MM.1S (cell line): ENCODE data around the gene SNX6.

Source experiments
- DNase-seq: peaks from one replicate; pipeline ENCODE4 v3.0.0-alpha.2; 2015
- H2AFZ ChIP-seq: fragments of 300-600 bp; sonication (generic); 2 replicates; pipeline ENCODE4 v1.6.0; 2016; ENCODE audit warnings: antibody characterized with exemption, low read length
- H3F3A ChIP-seq: fragments of 300-600 bp; sonication (generic); 2 replicates; pipeline ENCODE4 v1.6.1; 2016; ENCODE audit warnings: mild to moderate bottlenecking, antibody characterized with exemption, low read length, moderate library complexity, mixed read lengths; ENCODE audit not compliant: insufficient read depth
- H3K27ac ChIP-seq: fragments of 300-600 bp; sonication (generic); 2 replicates; pipeline ENCODE4 v1.5.1; 2016; ENCODE audit warnings: mild to moderate bottlenecking, low read length
- H3K27me3 ChIP-seq: fragments of 300-600 bp; sonication (generic); replicated peaks from 2 replicates; pipeline ENCODE4 v1.6.0; 2016; ENCODE audit warnings: low read length; ENCODE audit not compliant: insufficient read depth
- H3K36me3 ChIP-seq: fragments of 300-600 bp; sonication (generic); replicated peaks from 2 replicates; pipeline ENCODE4 v1.6.1; 2016; ENCODE audit warnings: mild to moderate bottlenecking, low read length, mixed read lengths; ENCODE audit not compliant: insufficient read depth
- H3K4me1 ChIP-seq: fragments of 300-600 bp; sonication (generic); 2 replicates; pipeline ENCODE4 v1.6.1; 2016; ENCODE audit warnings: low read length, mixed read lengths
- H3K4me2 ChIP-seq: fragments of 300-600 bp; sonication (generic); 2 replicates; pipeline ENCODE4 v1.6.0; 2016; ENCODE audit warnings: low read depth, low read length
- H3K4me3 ChIP-seq: fragments of 300-600 bp; sonication (generic); 2 replicates; pipeline ENCODE4 v1.5.1; 2016; ENCODE audit warnings: low read length, mixed read lengths
- H3K79me2 ChIP-seq: fragments of 300-600 bp; sonication (generic); 2 replicates; pipeline ENCODE4 v1.6.1; 2016; ENCODE audit warnings: mixed run types, low read length, mixed read lengths
- H3K9ac ChIP-seq: fragments of 300-600 bp; sonication (generic); 2 replicates; pipeline ENCODE4 v1.6.1; 2016; ENCODE audit warnings: low read length, mixed read lengths
- H3K9me2 ChIP-seq: fragments of 300-600 bp; sonication (generic); replicated peaks from 2 replicates; pipeline ENCODE4 v1.6.1; 2016; ENCODE audit warnings: mild to moderate bottlenecking, low read length, mixed read lengths; ENCODE audit not compliant: insufficient read depth
- H3K9me3 ChIP-seq: fragments of 300-600 bp; sonication (generic); replicated peaks from 2 replicates; pipeline ENCODE4 v1.6.1; 2016; ENCODE audit warnings: mild to moderate bottlenecking, low read length, mixed read lengths; ENCODE audit not compliant: insufficient read depth
- H4K20me1 ChIP-seq: fragments of 300-600 bp; sonication (generic); 2 replicates; pipeline ENCODE4 v1.6.1; 2016; ENCODE audit warnings: mild to moderate bottlenecking, low read length, moderate library complexity, mixed read lengths; ENCODE audit not compliant: insufficient read depth
- CTCF ChIP-seq: fragments of 300-600 bp; sonication (generic); IDR thresholded peaks from 2 replicates; pipeline ENCODE4 v1.5.1; 2016; ENCODE audit warnings: antibody characterized with exemption, low read length, mixed read lengths
- EZH2 ChIP-seq: fragments of 300-600 bp; sonication (generic); optimal IDR thresholded peaks from 2 replicates; pipeline ENCODE3; 2017; ENCODE audit warnings: low read depth, mild to moderate bottlenecking, antibody characterized with exemption, low read length, mixed read lengths
- EZH2phosphoT487 ChIP-seq: fragments of 300-600 bp; sonication (generic); IDR thresholded peaks from 2 replicates; pipeline ENCODE4 v1.6.1; 2018; ENCODE audit warnings: antibody characterized with exemption, low read length

SNX6 gene

DNA sequence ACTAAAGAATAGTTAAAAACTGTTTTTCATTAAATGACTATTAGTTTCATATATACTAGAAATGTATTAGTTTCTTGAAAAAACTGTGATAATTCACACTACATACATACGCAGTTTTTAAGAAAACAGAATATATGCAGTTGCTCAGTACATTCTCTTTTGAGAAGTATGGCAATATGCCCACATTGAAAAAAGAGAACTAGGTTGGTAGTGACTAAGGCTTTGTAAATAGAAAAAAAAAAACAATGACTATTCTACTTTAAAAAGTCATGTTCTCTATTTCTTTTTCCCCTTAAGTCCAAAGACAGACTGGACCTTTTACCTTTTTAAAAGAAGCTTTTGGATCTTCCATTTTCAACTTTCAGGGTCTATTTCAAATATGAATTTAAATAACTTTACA lies 25.0 kb downstream of the SNX6 start:
- H3K9me2 ChIP-seq: no peaks in the 10 kb centered on the region
- no peaks in the 10 kb centered on the region for H4K20me1 ChIP-seq
- no peak overlapping the region for H2AFZ ChIP-seq
- H3K9me3 ChIP-seq: no peaks in the 10 kb centered on the region
- no peak overlapping the region for H3K27ac ChIP-seq
- H3K79me2 ChIP-seq: no peaks in the 10 kb centered on the region
- TF ChIP-seq EZH2 (no peak), EZH2phosphoT487 (no peak), CTCF (no peak)
- H3K4me3 ChIP-seq: no peak overlapping the region
- no peaks in the 10 kb centered on the region for H3K4me1 ChIP-seq
- no peak overlapping the region for H3K4me2 ChIP-seq
- H3K9ac ChIP-seq: no peak overlapping the region
- no peaks in the 10 kb centered on the region for H3F3A ChIP-seq
- no peaks in the 10 kb centered on the region for H3K27me3 ChIP-seq
- no peaks in the 10 kb centered on the region; the same call in 1 of the 2 replicates for H3K36me3 ChIP-seq
- no peak for DNase-seq

DNA sequence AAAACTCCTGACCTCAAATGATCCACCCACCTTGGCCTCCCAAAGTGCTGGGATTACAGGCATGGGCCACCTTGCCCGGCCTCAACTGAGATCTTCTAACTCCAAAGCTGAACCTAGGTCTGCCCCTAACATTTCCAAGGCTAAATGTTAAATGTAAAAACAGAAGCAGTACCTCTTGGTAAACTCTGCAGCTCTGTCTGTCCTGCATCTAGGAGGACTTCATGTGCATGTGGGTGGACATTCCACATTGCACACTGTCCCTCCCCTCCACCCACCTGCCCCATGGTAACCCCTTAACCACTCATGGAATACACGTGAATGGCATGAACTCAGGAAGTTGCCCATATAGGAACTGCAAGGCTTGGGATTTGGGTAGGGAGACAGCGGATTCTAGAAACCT lies 33.1 kb downstream of the SNX6 start:
- Histone ChIP-seq H3K4me3 (no peak overlapping the region), H2AFZ (no peak overlapping the region), H3K9ac (no peak overlapping the region), H3K9me2 (no peaks in the 10 kb centered on the region), H3K27ac (no peak overlapping the region), H3K27me3 (no peaks in the 10 kb centered on the region), H3F3A (no peaks in the 10 kb centered on the region), H3K9me3 (no peaks in the 10 kb centered on the region), H3K4me1 (no peaks in the 10 kb centered on the region), H3K79me2 (no peaks in the 10 kb centered on the region), H4K20me1 (no peaks in the 10 kb centered on the region), H3K36me3 (no peaks in the 10 kb centered on the region; the same call in 1 of the 2 replicates), H3K4me2 (no peak overlapping the region)
- DNase-seq: no peak
- no peak for TF ChIP-seq CTCF
- no peak for TF ChIP-seq EZH2
- no peak for TF ChIP-seq EZH2phosphoT487

DNA sequence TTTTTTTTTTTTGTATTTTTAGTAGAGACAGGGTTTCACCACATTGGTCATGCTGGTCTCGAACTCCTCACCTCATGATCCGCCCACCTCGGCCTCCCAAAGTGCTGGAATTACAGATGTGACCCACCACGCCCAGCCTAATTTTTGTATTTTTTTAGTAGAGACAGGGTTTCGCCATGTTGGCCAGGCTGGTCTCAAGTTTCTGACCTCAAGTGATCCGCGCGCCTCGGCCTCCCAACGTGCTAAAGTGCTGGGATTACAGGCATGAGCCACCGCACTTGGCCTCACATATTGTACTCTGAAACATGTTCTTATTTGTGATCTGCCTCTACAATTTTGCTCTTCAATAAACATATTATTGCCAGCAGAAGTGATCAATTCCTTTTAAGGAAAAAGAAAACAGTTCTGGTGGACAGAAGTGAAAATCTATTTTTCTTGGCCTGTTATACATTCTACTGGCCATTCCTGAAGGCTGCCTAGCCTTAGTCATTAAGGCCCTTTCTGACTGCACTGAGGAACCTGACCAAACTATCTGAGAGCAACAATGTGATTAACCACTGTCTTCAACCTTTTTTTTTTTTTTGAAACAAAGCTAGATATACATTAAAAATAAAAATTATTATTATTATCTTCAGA lies 36.1 kb downstream of the SNX6 start:
- Histone ChIP-seq H3K4me1 (no peaks in the 10 kb centered on the region), H3K9me3 (no peaks in the 10 kb centered on the region), H3K4me3 (no peak overlapping the region), H3K27ac (no peak overlapping the region), H3K4me2 (no peak overlapping the region), H2AFZ (no peak overlapping the region), H3K9me2 (no peaks in the 10 kb centered on the region), H3K27me3 (no peaks in the 10 kb centered on the region), H3K79me2 (no peaks in the 10 kb centered on the region), H4K20me1 (no peaks in the 10 kb centered on the region), H3F3A (no peaks in the 10 kb centered on the region), H3K36me3 (no peaks in the 10 kb centered on the region; the same call in 1 of the 2 replicates), H3K9ac (no peak overlapping the region)
- TF ChIP-seq CTCF (no peak), EZH2phosphoT487 (no peak), EZH2 (no peak)
- no peak for DNase-seq
